ENCODE data around the gene LAMA2. TPM values are rescaled to one million over a fixed set of nuclear protein-coding genes. Genes with fewer than 3 reads are reported as not detected.

LAMA2 gene
- polyA plus RNA-seq, 1 of the 3 experiments (the other 2 are of a cell fraction), result 0.92 TPM

DNA sequence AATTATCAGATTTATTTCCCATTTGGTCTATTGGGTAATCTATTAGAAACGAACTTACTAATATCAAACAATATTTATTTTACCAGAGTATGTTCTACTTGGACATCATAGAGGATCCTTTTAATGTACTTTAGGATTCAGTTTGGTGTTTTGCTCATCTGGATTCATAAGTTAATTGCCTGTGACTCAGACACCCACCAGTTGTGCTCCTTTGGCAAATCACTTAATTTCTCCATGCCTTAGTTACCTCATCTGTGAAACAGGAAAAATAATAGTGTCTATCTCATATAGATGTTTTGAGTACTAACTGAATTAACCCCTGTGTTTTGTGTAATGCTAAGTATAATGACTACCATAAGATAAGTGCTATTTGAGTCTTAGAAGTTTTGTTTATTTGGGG lies 292.1 kb downstream of the LAMA2 start:
- Histone ChIP-seq H3K9me2 (no peaks in the 10 kb centered on the region), H4K20me1 (ENCODE audit: insufficient read depth) (no peaks in the 10 kb centered on the region), H3K4me2 (no peak overlapping the region), H3K79me2 (ENCODE audit: insufficient read depth) (no peaks in the 10 kb centered on the region), H3K27ac (ENCODE audit: low read depth in 2 of 2, low read length in 1 of 2) (no peak overlapping the region), H2AFZ (ENCODE audit: low read depth) (no peak overlapping the region), H3K4me1 (ENCODE audit: control insufficient read depth in 1 of 2, insufficient read depth in 2 of 2, low read depth in 1 of 2, low read length in 1 of 2) (no peaks in the 10 kb centered on the region), H3K9me3 (no peaks in the 10 kb centered on the region), H3K27me3 (ENCODE audit: insufficient read depth) (no peaks in the 10 kb centered on the region), H3K36me3 (replicated peaks in 1 of 2; ENCODE audit: control insufficient read depth in 1 of 2, insufficient read depth in 2 of 2, low read length in 1 of 2) (no peaks in the 10 kb centered on the region), H3K9ac (no peak overlapping the region), H3K4me3 (ENCODE audit: low read depth in 2 of 2, low read length in 1 of 2) (no peak overlapping the region), H3F3A (replicated peaks; ENCODE audit: insufficient read depth) (no peaks in the 10 kb centered on the region)
- TF ChIP-seq EZH2phosphoT487 (IDR thresholded peaks at IDR 0.05; ENCODE audit: borderline replicate concordance, low read depth) (no peak), RFX5 (IDR thresholded peaks at IDR 0.05; ENCODE audit: low read length) (no peak)
- WGBS (ENCODE audit: low lambda C conversion rate), result 4% methylated on average over 1 of the region's 1 CpG
- DNase-seq, result no peak
- ChIA-PET CTCF (no interaction called here), POLR2A (no interaction called here)

- H3F3A ChIP-seq (replicated peaks; ENCODE audit: insufficient read depth), result no peaks in the 10 kb centered on the region
- H3K9me2 ChIP-seq, result no peaks in the 10 kb centered on the region
- no peak for DNase-seq
- TF ChIP-seq TCF12 (IDR thresholded peaks at IDR 0.05) (no peak), FOXJ3 (CRISPR knock-in tag; IDR thresholded peaks at IDR 0.05) (no peak), POLR2AphosphoS5 (IDR thresholded peaks at IDR 0.05; ENCODE audit: low read depth, low read length) (no peak), USF1 (IDR thresholded peaks at IDR 0.05; ENCODE audit: borderline replicate concordance, low read depth) (no peak), TEAD4 (IDR thresholded peaks at IDR 0.05; ENCODE audit: borderline replicate concordance, insufficient read depth) (no peak), RCOR1 (IDR thresholded peaks at IDR 0.05; ENCODE audit: low read length) (no peak), FOSL2 (IDR thresholded peaks at IDR 0.05; ENCODE audit: borderline replicate concordance, low read depth) (no peak), MXI1 (IDR thresholded peaks at IDR 0.05; ENCODE audit: low read depth, low read length) (no peak), SIN3A (IDR thresholded peaks at IDR 0.05; ENCODE audit: borderline replicate concordance, low read depth, low read length) (no peak), EP300 (IDR thresholded peaks at IDR 0.05; ENCODE audit: borderline replicate concordance in 1 of 2, low read depth in 1 of 2, low read length in 1 of 2) (no peak), EZH2phosphoT487 (IDR thresholded peaks at IDR 0.05; ENCODE audit: borderline replicate concordance, low read depth) (no peak), RAD21 (IDR thresholded peaks at IDR 0.05; ENCODE audit: low read length) (no peak), FOXM1 (IDR thresholded peaks at IDR 0.05; ENCODE audit: low read depth) (no peak), MEF2A (IDR thresholded peaks at IDR 0.05; ENCODE audit: borderline replicate concordance, low read depth) (no peak), ELF1 (IDR thresholded peaks at IDR 0.05) (no peak)
- TF ChIP-seq, protein P1, sequence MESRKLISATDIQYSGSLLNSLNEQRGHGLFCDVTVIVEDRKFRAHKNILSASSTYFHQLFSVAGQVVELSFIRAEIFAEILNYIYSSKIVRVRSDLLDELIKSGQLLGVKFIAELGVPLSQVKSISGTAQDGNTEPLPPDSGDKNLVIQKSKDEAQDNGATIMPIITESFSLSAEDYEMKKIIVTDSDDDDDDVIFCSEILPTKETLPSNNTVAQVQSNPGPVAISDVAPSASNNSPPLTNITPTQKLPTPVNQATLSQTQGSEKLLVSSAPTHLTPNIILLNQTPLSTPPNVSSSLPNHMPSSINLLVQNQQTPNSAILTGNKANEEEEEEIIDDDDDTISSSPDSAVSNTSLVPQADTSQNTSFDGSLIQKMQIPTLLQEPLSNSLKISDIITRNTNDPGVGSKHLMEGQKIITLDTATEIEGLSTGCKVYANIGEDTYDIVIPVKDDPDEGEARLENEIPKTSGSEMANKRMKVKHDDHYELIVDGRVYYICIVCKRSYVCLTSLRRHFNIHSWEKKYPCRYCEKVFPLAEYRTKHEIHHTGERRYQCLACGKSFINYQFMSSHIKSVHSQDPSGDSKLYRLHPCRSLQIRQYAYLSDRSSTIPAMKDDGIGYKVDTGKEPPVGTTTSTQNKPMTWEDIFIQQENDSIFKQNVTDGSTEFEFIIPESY (IDR thresholded peaks at IDR 0.05; ENCODE audit: borderline replicate concordance, low read depth), result no peak
- TF ChIP-seq, protein P2, sequence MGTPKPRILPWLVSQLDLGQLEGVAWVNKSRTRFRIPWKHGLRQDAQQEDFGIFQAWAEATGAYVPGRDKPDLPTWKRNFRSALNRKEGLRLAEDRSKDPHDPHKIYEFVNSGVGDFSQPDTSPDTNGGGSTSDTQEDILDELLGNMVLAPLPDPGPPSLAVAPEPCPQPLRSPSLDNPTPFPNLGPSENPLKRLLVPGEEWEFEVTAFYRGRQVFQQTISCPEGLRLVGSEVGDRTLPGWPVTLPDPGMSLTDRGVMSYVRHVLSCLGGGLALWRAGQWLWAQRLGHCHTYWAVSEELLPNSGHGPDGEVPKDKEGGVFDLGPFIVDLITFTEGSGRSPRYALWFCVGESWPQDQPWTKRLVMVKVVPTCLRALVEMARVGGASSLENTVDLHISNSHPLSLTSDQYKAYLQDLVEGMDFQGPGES (IDR thresholded peaks at IDR 0.05; ENCODE audit: low read depth, low read length), result no peak
- no peak overlapping the region for H3K9ac ChIP-seq
- H2AFZ ChIP-seq (ENCODE audit: low read depth), result no peak overlapping the region
- no peaks in the 10 kb centered on the region for H4K20me1 ChIP-seq (ENCODE audit: insufficient read depth)
- H3K9me3 ChIP-seq, result no peaks in the 10 kb centered on the region
- H3K27me3 ChIP-seq (ENCODE audit: insufficient read depth), result no peaks in the 10 kb centered on the region
- CTCF ChIA-PET, result no interaction called here
- WGBS (ENCODE audit: low lambda C conversion rate), result 21% methylated on average over 4 of the region's 4 CpGs
- H3K79me2 ChIP-seq (ENCODE audit: insufficient read depth), result no peaks in the 10 kb centered on the region
- POLR2A ChIA-PET, result no interaction called here
- no peak overlapping the region for H3K4me3 ChIP-seq (ENCODE audit: low read depth in 2 of 2, low read length in 1 of 2)
- H3K4me1 ChIP-seq (ENCODE audit: control insufficient read depth in 1 of 2, insufficient read depth in 2 of 2, low read depth in 1 of 2, low read length in 1 of 2), result no peaks in the 10 kb centered on the region; a peak in 1 of 4 replicates
- H3K36me3 ChIP-seq (replicated peaks in 1 of 2; ENCODE audit: control insufficient read depth in 1 of 2, insufficient read depth in 2 of 2, low read length in 1 of 2), result no peaks in the 10 kb centered on the region
- no peak overlapping the region for H3K27ac ChIP-seq (ENCODE audit: low read depth in 2 of 2, low read length in 1 of 2)
- H3K4me2 ChIP-seq, result no peak overlapping the region
These were observed 294.9 kb downstream of the LAMA2 start for GRCh38 chr6:129177801-129178200.

All from SK-N-SH (cell line).